Karpas-422 (cell line): ENCODE results near the gene GARIN5A. TPM values are rescaled to one million over a fixed set of nuclear protein-coding genes. Genes with fewer than 3 reads are reported as not detected.

Source experiments
- DNase-seq: peaks from one replicate; pipeline ENCODE4 v3.0.0-alpha.2; 2015
- H2AFZ ChIP-seq: fragments of 200-600 bp; sonication (generic); 2 replicates; pipeline ENCODE4 v1.6.1; 2014; ENCODE audit warnings: antibody characterized with exemption, low read length, mixed read lengths
- H3K27ac ChIP-seq: fragments of 200-600 bp; sonication (generic); 2 replicates; pipeline ENCODE4 v1.5.1; 2014; ENCODE audit warnings: mild to moderate bottlenecking, low read length, moderate library complexity
- H3K27me3 ChIP-seq: fragments of 200-600 bp; sonication (generic); 2 replicates; pipeline ENCODE4 v1.6.1; 2014; ENCODE audit warnings: low read length, mixed read lengths
- H3K36me3 ChIP-seq: fragments of 200-600 bp; sonication (generic); 2 replicates; pipeline ENCODE4 v1.6.1; 2014; ENCODE audit warnings: low read length, mixed read lengths; ENCODE audit not compliant: insufficient read depth
- H3K4me1 ChIP-seq: fragments of 200-600 bp; sonication (generic); 2 replicates; pipeline ENCODE4 v1.6.1; 2014; ENCODE audit warnings: mild to moderate bottlenecking, low read length, mixed read lengths
- H3K4me2 ChIP-seq: fragments of 200-600 bp; sonication (generic); 2 replicates; pipeline ENCODE4 v1.6.1; 2014; ENCODE audit warnings: low read length, low read depth, mild to moderate bottlenecking; ENCODE audit not compliant: poor library complexity, severe bottlenecking
- H3K4me3 ChIP-seq: fragments of 200-600 bp; sonication (generic); 2 replicates; pipeline ENCODE4 v1.5.1; 2014; ENCODE audit warnings: mild to moderate bottlenecking, antibody characterized with exemption, low read length, mixed read lengths
- H3K79me2 ChIP-seq: fragments of 200-600 bp; sonication (generic); 2 replicates; pipeline ENCODE4 v1.6.1; 2014; ENCODE audit warnings: mild to moderate bottlenecking, low read length, mixed read lengths
- H3K9ac ChIP-seq: fragments of 200-600 bp; sonication (generic); 2 replicates; pipeline ENCODE4 v1.6.0; 2014; ENCODE audit warnings: low read length
- H3K9me2 ChIP-seq: fragments of 200-600 bp; sonication (generic), shearing (Covaris generic); replicated peaks from 2 replicates; pipeline ENCODE4 v1.6.0; 2014; ENCODE audit warnings: mild to moderate bottlenecking, low read length, moderate library complexity; ENCODE audit not compliant: insufficient read depth
- H3K9me3 ChIP-seq: fragments of 300-700, 200-600 bp; sonication (generic); 2 replicates; pipeline ENCODE4 v1.6.1; 2014; ENCODE audit warnings: low read length, mixed read lengths
- H4K20me1 ChIP-seq: fragments of 200-600 bp; sonication (generic); 2 replicates; pipeline ENCODE4 v1.6.1; 2014; ENCODE audit warnings: mild to moderate bottlenecking, antibody characterized with exemption, low read length, low read depth; ENCODE audit not compliant: insufficient read depth
- total RNA-seq: library from RNA; depleted of rRNA; stranded (reverse); fragments of >200 nt; shearing (Covaris generic); gene quantifications from 2 replicates; pipeline ENCODE4 v1.2.3, GENCODE V29; 2014; ENCODE audit warnings: low replicate concordance; rRNA removed

GARIN5A gene
- total RNA-seq, 1 experiment from 2014 or later: not detected

GRCh38 chr19:50419022-50419579, 57.5 kb downstream of the GARIN5A start:
- Histone ChIP-seq H3K27me3 (no peaks in the 10 kb centered on the region), H3K4me1 (peaks cover 82% of the 10 kb centered on the region), H3K4me2 (peak overlapping the region; percentile 86), H3K27ac (peak overlapping the region; percentile 97), H3K36me3 (peaks cover 31% of the 10 kb centered on the region), H4K20me1 (peaks cover 28% of the 10 kb centered on the region; the same call in 1 of the 2 replicates), H2AFZ (no peak overlapping the region), H3K4me3 (peak overlapping the region; percentile 80), H3K9ac (peak overlapping the region; percentile 94), H3K79me2 (peaks cover 28% of the 10 kb centered on the region), H3K9me2 (no peaks in the 10 kb centered on the region), H3K9me3 (no peaks in the 10 kb centered on the region)
- DNase-seq: peak; percentile 79

- peaks cover 28% of the 10 kb centered on the region for H3K79me2 ChIP-seq
- DNase-seq: peak; percentile 88
- peak within 1 kb of the TSS; percentile 97 for H3K27ac ChIP-seq
- H3K9me3 ChIP-seq: no peaks in the 10 kb centered on the region
- no peaks in the 10 kb centered on the region for H3K27me3 ChIP-seq
- H3K4me3 ChIP-seq: peak within 1 kb of the TSS; percentile 80
- peaks cover 84% of the 10 kb centered on the region for H3K4me1 ChIP-seq
- H3K36me3 ChIP-seq: peaks cover 28% of the 10 kb centered on the region
- peak within 1 kb of the TSS; percentile 94 for H3K9ac ChIP-seq
- peak within 1 kb of the TSS; percentile 86 for H3K4me2 ChIP-seq
- peaks cover 21% of the 10 kb centered on the region; the same call in 1 of the 2 replicates for H4K20me1 ChIP-seq
- no peaks in the 10 kb centered on the region for H3K9me2 ChIP-seq
- no peak within 1 kb of the TSS for H2AFZ ChIP-seq
Measured at GRCh38 chr19:50418176-50419021, 58.2 kb downstream of the GARIN5A start, which contains the start of gene SPIB. Gene SPIB, plus strand, starts transcription at chr19:50418938. Its CDS starts 25 bp downstream, at chr19:50418963.

GRCh38 chr19:50417111-50418081, 59.3 kb downstream of the GARIN5A start:
- H3K9ac ChIP-seq: peak overlapping the region; percentile 94
- H2AFZ ChIP-seq: no peak overlapping the region
- H3K4me3 ChIP-seq: peak overlapping the region; percentile 80
- no peaks in the 10 kb centered on the region for H3K9me2 ChIP-seq
- peaks cover 28% of the 10 kb centered on the region for H3K79me2 ChIP-seq
- H3K9me3 ChIP-seq: no peaks in the 10 kb centered on the region
- H3K36me3 ChIP-seq: peaks cover 25% of the 10 kb centered on the region
- H3K4me2 ChIP-seq: peak overlapping the region; percentile 86
- H3K27ac ChIP-seq: peak overlapping the region; percentile 97
- peak; percentile 76 for DNase-seq
- H3K27me3 ChIP-seq: no peaks in the 10 kb centered on the region
- H4K20me1 ChIP-seq: peaks cover 18% of the 10 kb centered on the region; the same call in 1 of the 2 replicates
- peaks cover 74% of the 10 kb centered on the region for H3K4me1 ChIP-seq

Other genes starting within 250 kb of the GARIN5A start
- gene KCNC3, start 147.5 kb downstream of the GARIN5A start, total RNA-seq: 10.8 and 18.1 TPM in 2 replicates
- 0.11 and 2.3 TPM in 2 replicates for gene NAPSA, start 111.2 kb downstream of the GARIN5A start, total RNA-seq
- 68.2 and 120 TPM in 2 replicates for gene NR1H2, start 100.4 kb downstream of the GARIN5A start, total RNA-seq
- gene POLD1, start 92.5 kb downstream of the GARIN5A start, total RNA-seq: 53.4 and 98.8 TPM in 2 replicates
- 221 and 239 TPM in 2 replicates for gene SPIB, start 57.9 kb downstream of the GARIN5A start, total RNA-seq
- gene MYBPC2, start 44.0 kb downstream of the GARIN5A start, total RNA-seq: 23.4 and 48.3 TPM in 2 replicates
- gene EMC10, start 341 bp downstream of the GARIN5A start, total RNA-seq: 63.7 and 93.4 TPM in 2 replicates
- 15.8 and 42.3 TPM in 2 replicates for gene JOSD2, start 34.3 kb upstream of the GARIN5A start, total RNA-seq
- not detected in 2 replicates for gene ASPDH, start 37.1 kb upstream of the GARIN5A start, total RNA-seq
- gene LRRC4B, start 91.6 kb upstream of the GARIN5A start, total RNA-seq: not detected in 2 replicates
- gene SYT3, start 163.0 kb upstream of the GARIN5A start, total RNA-seq: 0.11 TPM in 1 of 2 replicates, not detected in the other
- 1.1 TPM in 1 of 2 replicates, not detected in the other for gene C19orf81, start 172.6 kb upstream of the GARIN5A start, total RNA-seq
- gene SHANK1, start 243.0 kb upstream of the GARIN5A start, total RNA-seq: not detected in 2 replicates
- 0.47 and 1.6 TPM in 2 replicates for gene CLEC11A, start 246.5 kb upstream of the GARIN5A start, total RNA-seq